Fibroblast of lung (primary cell): ENCODE measurements around the gene SPINT2.

ENCODE experiments used
- CTCF ChIP-seq, 2 donors: IDR thresholded peaks in 1 of 2; conservative IDR thresholded peaks in 1 of 2; 1 replicate in 1 of 2; 2 replicates in 1 of 2; pipeline ENCODE4 v1.5.1; 2011 to 2012; ENCODE audit warnings: low read length in 2 of 2, control low read depth in 1 of 2, inconsistent platforms in 1 of 2, low read depth in 1 of 2, mild to moderate bottlenecking in 1 of 2
- EZH2 ChIP-seq: IDR thresholded peaks from 2 replicates; pipeline ENCODE4 v1.5.1; 2012; ENCODE audit warnings: low read length, control low read depth, mild to moderate bottlenecking; ENCODE audit errors: missing control alignments

DNA sequence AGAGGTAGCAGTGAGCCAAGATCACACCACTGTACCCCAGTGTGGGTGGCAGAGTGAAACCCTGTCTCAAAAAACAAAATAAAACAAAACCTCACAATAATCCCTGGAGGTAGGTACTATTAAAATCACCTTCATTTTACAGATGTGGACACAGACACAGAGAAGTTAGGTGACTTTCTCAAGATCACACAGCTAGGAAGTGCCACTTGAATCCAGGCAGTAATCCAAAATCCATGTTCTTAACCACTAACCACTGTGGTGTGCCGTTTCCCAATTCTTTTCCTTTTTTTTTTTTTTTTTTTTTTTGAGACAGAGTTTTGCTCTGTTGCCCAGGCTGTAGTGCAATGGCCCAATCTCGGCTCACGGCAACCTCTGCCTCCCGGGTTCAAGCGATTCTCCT lies 17.2 kb upstream of the SPINT2 start:
- no peak for TF ChIP-seq CTCF (conservative IDR thresholded peaks at IDR 0.05 in 1 of 2, IDR thresholded peaks at IDR 0.05 in 1 of 2; ENCODE audit: low read depth in 1 of 2, low read length in 2 of 2)
- TF ChIP-seq EZH2, result no peak
